GM10847 (cell line): ENCODE data around the gene CSTPP1.

Source experiments
- POLR2A ChIP-seq: IDR thresholded peaks from 2 replicates; pipeline ENCODE4 v1.6.1; 2011; ENCODE audit not compliant: insufficient read length; ENCODE audit errors: extremely low read depth

Gene CSTPP1

DNA sequence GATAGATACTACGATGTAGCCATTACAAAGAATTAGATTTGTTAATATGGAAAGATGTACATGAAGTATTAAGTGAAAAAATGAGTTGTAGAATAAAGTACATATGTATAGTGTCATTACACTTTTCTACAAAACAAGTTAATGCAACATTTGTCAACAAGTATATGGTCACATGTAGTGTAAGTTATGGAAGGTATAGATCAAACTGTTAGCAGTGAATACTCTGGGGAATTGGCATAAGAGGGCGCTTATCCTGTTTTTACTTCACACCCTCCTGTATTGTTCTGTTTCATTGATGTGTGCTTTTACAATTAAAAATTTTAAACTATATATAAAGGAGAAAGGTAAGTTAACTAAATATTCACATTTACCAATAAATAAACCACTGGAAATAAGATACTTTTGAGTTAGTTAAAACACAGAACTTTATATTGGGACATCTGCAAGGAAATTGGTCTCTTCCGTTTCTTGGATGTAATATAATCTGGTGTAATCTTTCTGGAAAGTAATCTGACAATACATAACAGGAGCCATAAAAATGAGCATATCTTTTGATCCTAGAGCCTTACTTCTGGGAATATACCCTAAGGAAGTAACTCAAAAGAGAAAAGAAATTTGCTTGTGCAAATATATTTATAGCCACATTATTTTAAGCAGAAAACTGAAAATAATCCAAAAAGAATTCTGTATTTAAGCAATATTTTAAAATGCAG is 34.5 kb downstream of the CSTPP1 start:
- TF ChIP-seq POLR2A = no peak

DNA sequence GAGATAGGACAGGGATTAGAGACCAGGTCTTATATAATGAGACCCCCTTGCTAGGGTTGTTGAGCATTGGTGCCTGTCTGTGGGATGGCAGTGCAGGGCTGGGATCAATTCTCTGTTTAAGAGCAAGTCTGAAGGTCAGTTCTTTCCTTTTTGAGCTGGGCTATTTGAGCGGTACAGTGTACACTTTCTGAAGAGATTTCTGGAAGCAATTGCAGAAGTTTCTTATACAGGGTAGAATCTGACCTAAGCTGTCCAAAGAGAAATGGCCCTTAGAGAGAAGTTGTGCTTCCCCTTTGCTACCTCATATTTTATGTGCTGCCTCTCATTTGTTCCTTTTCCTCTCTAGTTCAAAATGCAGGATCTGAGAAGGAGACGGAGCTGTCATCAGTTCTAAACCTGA is 35.8 kb downstream of the CSTPP1 start:
- TF ChIP-seq POLR2A = no peak

DNA sequence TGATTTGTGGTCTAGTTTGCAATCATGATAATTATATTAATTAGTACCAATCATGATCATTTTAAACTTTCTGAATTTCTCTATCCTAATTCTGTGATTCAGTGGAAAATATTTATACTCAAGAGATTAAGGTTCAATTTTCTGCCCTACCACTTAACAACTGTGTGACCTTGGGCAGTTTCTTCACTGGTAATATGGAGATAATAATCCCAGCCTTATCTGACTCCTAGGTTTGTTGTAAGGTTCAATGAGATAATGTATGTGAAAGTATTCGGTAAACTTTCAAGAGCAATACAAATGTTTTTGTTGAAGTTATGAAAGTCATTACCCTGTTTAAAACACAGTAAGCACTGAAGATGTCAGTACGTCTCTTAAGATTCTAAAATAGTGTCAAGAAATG is 36.3 kb downstream of the CSTPP1 start:
- no peak for TF ChIP-seq POLR2A

DNA sequence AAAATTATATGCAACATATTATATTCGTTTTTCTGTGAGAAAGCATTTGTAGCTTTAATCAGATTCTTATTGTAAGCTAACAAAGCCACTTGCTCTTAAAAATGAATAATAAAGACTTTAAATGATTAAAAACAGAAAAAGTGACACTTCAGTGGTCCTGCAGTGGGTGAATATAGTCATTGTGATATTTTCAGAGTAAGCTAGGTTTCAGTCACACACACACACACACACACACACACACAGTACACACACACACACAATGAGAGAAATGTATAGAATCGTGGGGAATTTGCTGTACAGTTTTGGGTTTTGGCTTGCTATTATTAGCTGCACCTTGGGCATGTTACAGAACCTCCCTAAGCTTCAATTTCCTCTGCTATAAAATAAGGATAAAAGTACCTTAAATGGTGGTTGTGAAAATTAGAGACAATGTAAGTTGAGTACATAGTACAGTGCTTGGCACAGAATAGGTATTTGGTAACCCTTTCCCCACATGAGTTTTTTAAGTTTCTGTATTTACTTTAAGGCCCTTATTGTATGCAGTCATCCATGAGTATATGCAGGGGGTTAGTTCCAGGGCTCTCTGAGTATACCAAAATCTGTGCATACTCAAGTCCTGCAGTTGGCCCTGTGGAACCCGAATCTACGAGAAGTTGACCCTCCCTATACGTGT is 39.8 kb downstream of the CSTPP1 start:
- no peak for TF ChIP-seq POLR2A

DNA sequence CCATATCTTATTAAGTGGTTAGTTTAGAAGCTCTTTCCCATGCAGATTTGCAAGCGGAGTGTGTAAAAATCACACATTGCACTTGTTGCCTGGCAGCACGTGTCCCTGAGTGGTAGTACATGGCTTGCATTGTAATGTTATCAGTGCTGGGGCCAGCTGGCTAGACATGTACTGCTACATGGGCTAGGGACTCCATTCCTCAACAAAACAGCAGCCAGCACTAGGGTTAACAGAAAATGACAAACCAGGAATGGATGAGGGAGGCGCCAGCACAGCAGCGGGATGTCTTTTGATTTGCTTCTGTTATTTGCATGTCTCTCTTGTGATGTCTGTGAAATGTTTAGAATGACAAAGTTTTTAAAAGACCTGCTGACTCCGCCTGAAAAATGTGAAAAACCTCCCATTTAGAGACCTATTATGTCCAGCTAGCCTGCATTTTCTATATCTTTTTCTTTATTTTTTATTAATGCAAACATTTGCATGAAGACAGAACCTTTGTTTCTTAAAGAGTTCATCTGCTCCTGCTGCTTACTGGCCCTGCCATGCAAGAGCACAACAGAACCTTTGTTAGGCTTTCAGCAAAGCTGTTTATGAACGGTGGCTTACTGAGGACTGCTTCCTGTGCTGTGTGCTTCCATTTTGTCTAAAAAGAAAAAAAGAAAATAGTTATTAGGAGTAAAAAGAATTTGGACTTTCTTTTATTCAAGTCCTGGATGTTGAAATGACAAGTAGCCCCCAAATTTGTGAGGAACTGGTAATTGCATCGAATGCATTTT is 40.7 kb downstream of the CSTPP1 start:
- TF ChIP-seq POLR2A = no peak

DNA sequence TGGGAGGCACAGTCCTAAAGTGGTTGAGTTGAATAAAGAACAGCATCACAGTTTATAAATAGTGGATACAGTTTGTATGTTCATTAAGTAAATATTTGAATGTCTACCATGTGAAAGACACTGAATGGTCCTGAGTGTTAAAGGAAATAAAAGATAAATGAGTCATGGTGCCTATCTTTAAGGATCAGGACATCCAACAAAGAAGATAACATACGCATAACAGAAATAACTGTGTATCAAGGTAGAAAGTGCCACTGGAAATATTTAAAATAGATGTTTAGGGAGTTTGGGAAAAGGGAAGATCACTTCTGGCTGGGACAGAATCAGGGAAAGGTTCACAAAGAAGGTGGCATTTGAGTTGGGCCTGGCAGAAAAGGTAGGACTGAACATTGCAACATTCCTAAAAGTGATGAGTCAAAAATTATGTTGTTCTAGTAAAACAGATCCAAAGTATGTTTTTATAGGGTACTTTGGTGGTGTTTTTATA is 41.5 kb downstream of the CSTPP1 start:
- TF ChIP-seq POLR2A = no peak

DNA sequence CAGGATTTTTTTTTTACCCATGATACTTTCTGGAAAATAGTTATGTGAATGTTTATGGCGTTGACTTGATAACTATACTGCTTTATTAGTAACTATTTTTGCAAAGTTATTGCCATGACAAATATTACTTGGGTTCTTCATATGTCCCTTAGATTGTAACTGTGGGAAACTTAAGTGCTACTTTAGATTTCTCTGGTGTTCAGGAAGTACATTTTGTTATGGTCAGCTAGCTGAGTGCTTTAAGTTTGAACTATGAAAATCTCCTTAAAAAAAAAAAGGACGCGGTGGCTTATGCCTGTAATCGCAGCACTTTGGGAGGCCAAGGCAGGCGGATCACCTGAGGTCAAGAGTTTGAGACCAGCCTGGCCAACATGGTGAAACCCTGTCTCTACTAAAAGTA is 42.8 kb downstream of the CSTPP1 start:
- TF ChIP-seq POLR2A = no peak

DNA sequence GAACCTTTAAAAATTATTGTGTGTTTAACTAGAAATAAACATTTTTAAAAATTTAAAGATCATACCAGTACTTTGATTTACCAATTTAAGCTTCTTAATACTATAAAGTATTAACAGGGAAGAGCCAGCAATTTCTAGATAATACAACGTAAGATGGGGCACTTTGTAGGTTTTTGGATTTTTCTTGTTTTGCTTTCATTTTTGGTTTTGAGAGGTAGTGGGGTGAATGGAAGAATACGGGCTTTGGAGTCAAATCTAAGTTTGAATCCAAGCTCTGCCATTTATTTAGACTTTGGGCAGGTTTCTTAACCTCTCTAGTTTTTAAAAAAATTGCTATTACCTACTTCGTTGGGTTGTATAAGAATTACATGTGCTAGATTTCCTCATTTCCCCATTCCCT is 44.9 kb downstream of the CSTPP1 start:
- TF ChIP-seq POLR2A = no peak

DNA sequence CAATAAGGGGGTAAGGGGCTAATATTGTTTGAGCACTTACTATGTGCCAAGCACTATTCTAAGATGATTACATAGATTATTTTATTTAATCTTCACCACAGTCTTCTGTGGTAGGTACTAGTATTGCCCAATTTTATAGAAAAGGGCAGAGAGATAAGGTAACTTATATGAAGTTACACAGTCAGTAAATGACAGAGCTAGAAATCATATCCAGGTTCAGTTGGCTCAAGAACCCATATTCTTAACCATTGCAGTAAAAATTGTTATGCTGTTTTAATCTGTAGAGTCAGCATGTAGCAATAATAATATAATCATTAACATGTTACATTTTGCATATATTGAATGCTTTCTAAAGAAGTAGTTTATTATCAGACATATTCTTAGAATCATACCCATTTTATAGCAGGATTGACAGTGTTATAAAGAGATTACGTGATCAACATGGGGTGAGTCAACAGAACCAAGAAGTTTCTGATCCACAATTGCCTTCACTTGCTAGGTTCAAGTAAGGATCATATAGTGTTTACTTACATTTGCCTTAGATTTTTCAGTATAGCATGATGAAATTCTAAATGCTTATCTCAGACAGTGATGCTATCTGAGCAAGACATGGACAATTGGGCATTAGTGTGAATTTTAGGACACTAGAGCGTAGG is 46.4 kb downstream of the CSTPP1 start:
- TF ChIP-seq POLR2A = no peak

DNA sequence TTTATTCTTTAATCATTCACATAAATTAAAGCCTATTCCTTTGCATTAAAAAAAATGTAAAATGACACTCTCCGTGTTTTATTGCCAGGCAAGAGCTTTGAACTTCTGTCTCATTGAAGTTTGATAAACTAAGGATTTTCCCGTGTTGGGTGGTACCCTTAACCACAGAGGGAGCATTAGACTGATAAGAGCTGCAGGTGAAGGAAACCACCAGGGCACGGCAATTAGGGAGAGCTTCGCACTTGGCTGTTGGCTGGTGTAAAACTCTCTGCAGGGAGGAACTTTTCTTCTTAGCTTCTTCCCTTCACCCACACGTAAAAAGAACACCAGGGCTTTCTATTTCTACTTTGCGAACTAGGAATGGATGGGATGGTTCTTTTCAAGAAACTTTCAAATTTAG is 47.0 kb downstream of the CSTPP1 start:
- no peak for TF ChIP-seq POLR2A

DNA sequence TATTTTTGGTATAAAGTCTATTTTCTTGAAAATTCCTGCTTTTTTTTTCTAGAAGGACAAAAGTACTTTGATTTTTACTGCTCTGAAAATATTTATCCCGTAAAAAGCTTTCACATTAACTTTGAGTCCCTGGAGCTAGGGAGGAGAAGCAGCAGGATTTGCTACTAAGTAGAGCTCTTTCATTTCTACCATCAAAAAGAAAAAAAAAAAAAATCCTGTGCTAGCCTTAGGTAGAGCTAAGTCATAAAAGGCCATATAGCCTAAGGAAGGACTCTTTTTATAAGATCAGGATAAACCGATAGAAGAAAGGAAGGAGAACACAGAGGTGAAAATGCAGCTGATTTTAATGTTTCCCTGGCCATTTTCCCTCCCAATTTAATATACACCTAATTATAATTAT is 48.0 kb downstream of the CSTPP1 start:
- no peak for TF ChIP-seq POLR2A

DNA sequence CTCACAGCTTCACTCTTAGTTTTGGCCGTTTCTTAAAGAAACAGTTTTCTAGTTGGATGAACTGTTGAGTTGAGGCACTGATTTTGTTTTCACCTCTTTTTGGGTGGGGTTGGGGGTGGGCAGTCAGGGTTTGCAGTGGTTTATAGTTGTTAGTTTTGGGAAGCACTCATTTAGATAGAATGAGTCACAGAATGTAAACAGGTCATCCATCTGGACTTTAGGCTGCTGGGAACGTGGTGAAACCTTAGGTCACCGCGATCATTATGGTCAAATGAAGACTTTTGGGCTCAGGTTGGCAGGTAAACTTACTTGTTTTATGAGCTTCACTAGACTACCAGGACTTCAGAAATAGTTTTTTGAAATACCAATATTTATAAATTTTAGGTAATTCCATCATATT is 48.4 kb downstream of the CSTPP1 start:
- TF ChIP-seq POLR2A = no peak

DNA sequence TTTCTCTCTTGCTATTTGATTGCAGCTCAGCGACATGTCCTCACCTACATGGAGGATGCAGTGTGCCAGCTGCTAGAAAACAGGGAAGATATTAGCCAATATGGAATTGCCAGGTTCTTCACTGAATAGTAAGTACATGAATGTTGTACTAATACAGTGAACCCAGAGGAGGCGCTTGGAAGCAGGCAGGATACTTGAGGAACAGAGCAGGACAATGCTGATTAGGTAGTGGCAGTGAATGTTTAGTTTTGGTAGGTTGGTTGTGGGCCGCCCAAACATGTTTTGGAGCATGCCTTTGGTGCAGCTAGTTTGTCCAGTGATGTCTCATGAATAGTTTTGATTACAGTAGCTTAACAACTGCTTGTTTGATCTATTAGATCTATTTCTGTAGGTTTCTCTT is 50.6 kb downstream of the CSTPP1 start:
- TF ChIP-seq POLR2A = no peak

DNA sequence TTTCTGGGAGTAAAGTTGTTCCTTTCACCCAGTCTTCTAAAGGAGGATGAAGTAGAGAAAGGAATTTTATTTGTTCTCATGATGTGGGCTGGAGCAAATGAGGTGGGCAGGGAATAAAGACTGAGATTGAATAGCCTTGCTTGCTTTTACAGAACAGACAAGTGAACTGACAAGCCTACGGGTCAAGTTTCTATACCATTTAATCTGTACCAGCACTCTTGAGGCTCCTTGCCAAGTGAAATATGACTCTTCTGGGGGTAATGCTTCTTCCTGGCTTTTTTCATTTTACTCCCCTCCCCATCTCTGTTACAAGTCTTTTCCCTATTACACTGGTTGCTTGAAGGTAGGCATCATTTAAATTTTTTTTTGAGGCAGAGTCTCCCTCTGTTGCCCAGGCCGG is 54.8 kb downstream of the CSTPP1 start:
- TF ChIP-seq POLR2A = no peak

DNA sequence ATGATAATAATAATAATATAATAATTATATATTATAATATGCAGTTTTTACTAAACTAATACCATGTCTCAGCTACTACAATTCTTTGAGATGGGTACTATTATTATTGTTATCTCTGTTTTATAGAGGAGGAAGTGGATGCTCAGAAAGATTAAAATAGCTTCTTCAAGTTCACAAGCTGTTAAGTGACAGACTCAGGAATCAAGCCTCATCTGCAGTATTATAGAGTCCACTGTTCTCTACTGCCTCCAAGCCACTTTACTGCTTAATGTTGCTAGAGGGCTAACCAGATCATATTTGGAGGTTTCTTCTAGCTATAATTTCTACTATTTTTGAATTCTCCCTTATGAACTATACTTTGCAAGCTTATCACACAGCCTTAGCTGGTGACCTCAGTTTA is 62.7 kb downstream of the CSTPP1 start:
- TF ChIP-seq POLR2A = no peak

DNA sequence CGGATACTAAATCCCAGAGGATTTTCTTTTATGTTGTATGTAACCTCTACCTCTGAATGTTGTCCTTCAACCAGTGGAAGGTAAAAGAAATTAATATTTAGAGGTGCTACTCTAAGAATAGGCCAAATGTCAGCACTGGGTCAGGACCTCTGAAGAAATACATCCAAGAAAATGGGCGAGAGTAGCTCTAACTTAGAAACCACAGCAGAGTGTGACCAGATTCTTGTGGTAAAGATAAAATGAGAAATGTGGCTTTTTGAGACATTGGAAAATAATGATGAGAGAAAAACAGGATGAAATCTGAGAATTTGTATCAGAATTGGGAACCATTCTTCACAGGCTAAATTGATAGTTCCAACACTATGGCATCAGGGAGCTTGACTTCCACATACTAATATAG is 63.5 kb downstream of the CSTPP1 start:
- TF ChIP-seq POLR2A = no peak

DNA sequence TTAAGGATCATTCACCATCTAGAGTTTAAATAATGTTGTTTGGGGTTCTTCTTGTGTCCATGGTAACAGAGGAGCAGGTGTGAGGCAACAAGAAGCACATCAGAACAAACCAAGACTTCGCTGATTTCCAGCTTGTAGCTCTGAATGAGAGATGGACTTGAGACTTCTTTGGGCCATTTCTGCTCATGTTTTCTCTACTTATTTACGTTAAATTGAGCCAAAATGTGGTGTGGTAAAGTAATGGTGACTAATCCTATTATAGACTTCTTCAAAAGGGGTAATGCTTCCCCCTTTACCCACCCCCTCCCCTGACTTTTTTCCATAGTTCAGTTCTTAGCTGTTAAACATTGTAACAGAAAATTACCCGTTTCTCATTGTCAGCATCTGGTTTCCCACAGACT is 65.2 kb downstream of the CSTPP1 start:
- no peak for TF ChIP-seq POLR2A
